ENCODE measurements around the gene CFL1. TPM values are rescaled to one million over a fixed set of nuclear protein-coding genes. Genes with fewer than 3 reads are reported as not detected.
A peak's percentile ranks its signal among the peaks of the same experiment; 100 is the strongest.

CFL1 gene
- total RNA-seq, 1 experiment from 2014 or later, result 611 TPM

DNA sequence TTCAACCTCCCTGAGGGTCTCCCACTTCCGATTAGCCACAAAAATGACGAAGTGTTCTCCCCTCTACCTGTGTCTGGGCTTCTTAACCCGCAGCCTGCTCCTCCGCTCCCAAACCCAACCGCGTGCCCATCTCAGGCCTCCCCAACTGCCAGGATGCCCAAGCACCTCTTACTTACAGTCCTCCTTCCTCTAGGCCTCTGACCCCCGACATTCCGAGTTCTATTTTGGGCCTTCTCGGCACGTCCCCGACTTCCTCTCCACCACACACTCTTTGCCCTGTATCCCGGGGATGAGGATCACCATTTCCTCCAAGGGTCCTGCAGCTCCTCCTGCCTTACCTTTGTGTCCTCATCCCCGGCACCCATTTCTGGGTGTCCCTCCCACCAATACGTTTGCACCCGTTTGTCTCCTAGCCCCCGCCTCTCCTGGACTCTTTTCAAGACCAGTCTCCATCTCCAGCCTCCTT, 1.9 kb upstream of the CFL1 start:
- H3K36me3 Mint-ChIP-seq (ENCODE audit: insufficient read depth, unreplicated experiment), result peaks cover 46% of the 10 kb centered on the region
- H3K27me3 Mint-ChIP-seq (ENCODE audit: insufficient read depth, unreplicated experiment), result no peaks in the 10 kb centered on the region
- POLR2A ChIA-PET, result interaction anchor here (0.6 to 6.2 kb wide), 28 partner anchors 10 to 738 kb away, joined by 3 to 181 read pairs (median 5); partner anchors contain the start of genes BANF1, C11orf68, CCDC85B and EIF1AD
- no TSS peak for BruUV-seq (replicated peaks)
- H3K9me3 Mint-ChIP-seq (ENCODE audit: unreplicated experiment), result no peaks in the 10 kb centered on the region
- no peak for DNase-seq (ENCODE audit: unreplicated experiment)
- peak overlapping the region; percentile 93 for H3K27ac Mint-ChIP-seq (ENCODE audit: low read depth, unreplicated experiment)
- H3K4me3 Mint-ChIP-seq (ENCODE audit: unreplicated experiment), result peak overlapping the region; percentile 83
- CTCF ChIA-PET, result interaction anchor here (0.6 to 4.0 kb wide), 16 partner anchors 10 to 147 kb away, joined by 3 to 64 read pairs (median 4); partner anchors contain the start of genes FIBP and KAT5
- intact Hi-C loops (cut with micrococcal nuclease), result no loop called here
- H3K4me1 Mint-ChIP-seq (ENCODE audit: insufficient read depth, unreplicated experiment), result peaks cover 32% of the 10 kb centered on the region
- TF ChIP-seq, protein P1, sequence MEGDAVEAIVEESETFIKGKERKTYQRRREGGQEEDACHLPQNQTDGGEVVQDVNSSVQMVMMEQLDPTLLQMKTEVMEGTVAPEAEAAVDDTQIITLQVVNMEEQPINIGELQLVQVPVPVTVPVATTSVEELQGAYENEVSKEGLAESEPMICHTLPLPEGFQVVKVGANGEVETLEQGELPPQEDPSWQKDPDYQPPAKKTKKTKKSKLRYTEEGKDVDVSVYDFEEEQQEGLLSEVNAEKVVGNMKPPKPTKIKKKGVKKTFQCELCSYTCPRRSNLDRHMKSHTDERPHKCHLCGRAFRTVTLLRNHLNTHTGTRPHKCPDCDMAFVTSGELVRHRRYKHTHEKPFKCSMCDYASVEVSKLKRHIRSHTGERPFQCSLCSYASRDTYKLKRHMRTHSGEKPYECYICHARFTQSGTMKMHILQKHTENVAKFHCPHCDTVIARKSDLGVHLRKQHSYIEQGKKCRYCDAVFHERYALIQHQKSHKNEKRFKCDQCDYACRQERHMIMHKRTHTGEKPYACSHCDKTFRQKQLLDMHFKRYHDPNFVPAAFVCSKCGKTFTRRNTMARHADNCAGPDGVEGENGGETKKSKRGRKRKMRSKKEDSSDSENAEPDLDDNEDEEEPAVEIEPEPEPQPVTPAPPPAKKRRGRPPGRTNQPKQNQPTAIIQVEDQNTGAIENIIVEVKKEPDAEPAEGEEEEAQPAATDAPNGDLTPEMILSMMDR (IDR thresholded peaks at IDR 0.05; ENCODE audit: unreplicated experiment), result no peak

DNA sequence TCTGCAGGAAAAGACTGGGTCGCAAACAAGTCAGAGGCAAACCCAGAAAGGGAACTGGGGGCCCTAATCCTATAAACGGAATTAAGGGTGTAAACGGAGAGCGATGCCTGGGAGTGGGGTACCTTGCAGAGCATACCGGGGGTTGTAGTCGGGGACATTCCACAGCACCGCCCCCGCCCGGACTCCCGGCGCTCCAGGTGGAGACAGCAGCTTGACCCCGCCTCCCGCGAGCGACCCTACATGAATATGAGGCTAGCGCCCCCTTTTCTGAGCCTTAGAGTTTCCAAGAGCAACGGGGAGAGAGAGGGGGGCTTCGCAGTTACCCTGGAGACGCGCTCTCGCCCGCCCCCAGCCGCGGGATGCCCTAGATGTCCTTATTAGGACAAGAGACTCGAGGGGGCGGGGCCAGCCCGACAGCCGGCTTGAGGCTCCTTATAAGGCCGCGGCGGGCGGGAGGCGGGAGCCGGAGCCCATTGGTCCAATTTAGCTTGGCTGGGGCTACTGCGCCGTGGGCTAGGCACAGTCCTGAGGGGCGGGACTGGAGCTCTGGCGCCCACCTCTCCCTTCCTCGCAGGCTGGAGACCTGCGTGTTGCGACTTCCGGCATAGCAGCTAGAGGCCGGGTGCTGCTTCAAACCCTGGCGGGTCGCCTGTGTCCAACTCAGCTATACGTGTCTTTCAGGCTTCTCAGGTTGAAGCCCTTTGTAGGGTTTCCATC, 1.3 kb upstream of the CFL1 start:
- no peaks in the 10 kb centered on the region for H3K27me3 Mint-ChIP-seq (ENCODE audit: insufficient read depth, unreplicated experiment)
- H3K9me3 Mint-ChIP-seq (ENCODE audit: unreplicated experiment), result no peaks in the 10 kb centered on the region
- H3K36me3 Mint-ChIP-seq (ENCODE audit: insufficient read depth, unreplicated experiment), result peaks cover 49% of the 10 kb centered on the region
- intact Hi-C loops (cut with micrococcal nuclease), result no loop called here
- peak overlapping the region; percentile 93 for H3K27ac Mint-ChIP-seq (ENCODE audit: low read depth, unreplicated experiment)
- ChIA-PET POLR2A (interaction anchor here (0.6 to 6.2 kb wide), 33 partner anchors 9 to 408 kb away, joined by 3 to 181 read pairs (median 5); partner anchors contain the start of genes BANF1, C11orf68, CCDC85B and EIF1AD), CTCF (interaction anchor here (0.6 to 4.0 kb wide), 16 partner anchors 10 to 182 kb away, joined by 3 to 64 read pairs (median 4); partner anchors contain the start of genes FIBP and KAT5)
- BruUV-seq (replicated peaks), result no TSS peak
- peaks cover 32% of the 10 kb centered on the region for H3K4me1 Mint-ChIP-seq (ENCODE audit: insufficient read depth, unreplicated experiment)
- peak overlapping the region; percentile 83 for H3K4me3 Mint-ChIP-seq (ENCODE audit: unreplicated experiment)
- TF ChIP-seq, protein P1 (IDR thresholded peaks at IDR 0.05; ENCODE audit: unreplicated experiment), result no peak
- DNase-seq (ENCODE audit: unreplicated experiment), result peak; percentile 98

DNA sequence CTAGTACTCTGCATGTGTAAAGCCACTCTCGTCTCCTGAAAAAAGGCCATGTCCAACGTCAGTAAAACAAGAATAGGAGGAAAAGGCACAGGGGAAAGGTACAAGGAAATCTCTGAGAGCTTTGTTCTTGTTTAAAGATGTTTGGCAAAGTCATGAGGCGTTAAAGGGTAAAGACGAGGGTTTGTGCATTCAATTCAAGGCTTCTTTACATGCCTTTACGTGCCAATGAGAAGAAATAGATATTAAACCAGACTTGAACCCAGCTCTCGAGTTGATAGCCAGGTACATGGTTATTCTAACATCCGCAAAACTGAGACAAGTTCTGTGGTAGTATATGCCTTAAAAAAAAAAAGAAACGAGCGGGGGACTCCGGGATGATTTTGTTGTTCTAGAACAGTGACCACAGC, 704 bp upstream of the CFL1 start:
- TF ChIP-seq, protein P1 (IDR thresholded peaks at IDR 0.05; ENCODE audit: unreplicated experiment), result no peak
- ChIA-PET CTCF (interaction anchor here (0.6 to 4.0 kb wide), 7 partner anchors 9 to 255 kb away, joined by 3 to 64 read pairs (median 4); partner anchors contain the start of gene FIBP), POLR2A (interaction anchor here (0.6 to 6.2 kb wide), 35 partner anchors 8 to 680 kb away, joined by 3 to 181 read pairs (median 6); partner anchors contain the start of genes AP5B1, BANF1, C11orf68 and CCDC85B)
- Mint-ChIP-seq H3K9me3 (ENCODE audit: unreplicated experiment) (no peaks in the 10 kb centered on the region), H3K27ac (ENCODE audit: low read depth, unreplicated experiment) (peak overlapping the region; percentile 93), H3K4me1 (ENCODE audit: insufficient read depth, unreplicated experiment) (peaks cover 34% of the 10 kb centered on the region), H3K27me3 (ENCODE audit: insufficient read depth, unreplicated experiment) (no peaks in the 10 kb centered on the region), H3K4me3 (ENCODE audit: unreplicated experiment) (peak overlapping the region; percentile 83), H3K36me3 (ENCODE audit: insufficient read depth, unreplicated experiment) (peaks cover 53% of the 10 kb centered on the region)
- BruUV-seq (replicated peaks), result TSS peak; percentile 16
- intact Hi-C loops (cut with micrococcal nuclease), result no loop called here
- no peak for DNase-seq (ENCODE audit: unreplicated experiment)

DNA sequence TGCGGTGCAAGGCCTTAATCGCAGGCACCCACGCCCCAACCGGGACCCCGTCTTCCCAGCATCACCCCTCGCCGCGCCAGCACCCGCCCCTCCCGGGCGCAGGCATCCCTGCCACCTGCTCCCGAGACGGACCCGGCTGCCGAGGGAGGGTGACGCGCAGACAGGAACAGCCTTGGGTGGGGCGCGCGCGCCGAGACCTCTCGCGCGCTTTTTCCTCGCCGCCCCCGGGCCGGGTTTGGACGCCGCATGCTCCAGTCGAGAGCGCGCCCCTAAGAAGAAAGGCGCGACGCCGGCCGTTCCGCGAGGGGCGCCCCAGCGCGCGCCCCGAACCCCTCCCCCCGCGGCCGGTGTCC, 504 bp downstream of the CFL1 start:
- CTCF ChIA-PET, result interaction anchor here (0.7 to 0.9 kb wide), 2 partner anchors 46 to 246 kb away, joined by 3 read pairs; no protein-coding TSS in a partner anchor
- Mint-ChIP-seq H3K27ac (ENCODE audit: low read depth, unreplicated experiment) (peak overlapping the region; percentile 94), H3K36me3 (ENCODE audit: insufficient read depth, unreplicated experiment) (peaks cover 56% of the 10 kb centered on the region), H3K9me3 (ENCODE audit: unreplicated experiment) (no peaks in the 10 kb centered on the region), H3K4me3 (ENCODE audit: unreplicated experiment) (peak overlapping the region; percentile 83), H3K4me1 (ENCODE audit: insufficient read depth, unreplicated experiment) (peaks cover 31% of the 10 kb centered on the region), H3K27me3 (ENCODE audit: insufficient read depth, unreplicated experiment) (no peaks in the 10 kb centered on the region)
- TF ChIP-seq, protein P1 (IDR thresholded peaks at IDR 0.05; ENCODE audit: unreplicated experiment), result no peak
- POLR2A ChIA-PET, result interaction anchor here (0.6 to 6.2 kb wide), 26 partner anchors 9 to 1725 kb away, joined by 3 to 181 read pairs (median 5); partner anchors contain the start of genes AP5B1, BANF1, C11orf68 and CCDC85B
- intact Hi-C loops (cut with micrococcal nuclease), result no loop called here
- no peak for DNase-seq (ENCODE audit: unreplicated experiment)
- BruUV-seq (replicated peaks), result no TSS peak
